ENCODE results near the gene PBRM1. TPM values are rescaled to one million over a fixed set of nuclear protein-coding genes. Genes with fewer than 3 reads are reported as not detected.

PBRM1 gene
- total RNA-seq, 2 donors from 2014 or later = 73.4 to 78.5 TPM

GRCh38 chr3:52533623-52534280, 152.0 kb downstream of the PBRM1 start, which contains the start of gene NT5DC2:
Gene NT5DC2, minus strand, starts transcription at chr3:52533857. Its CDS starts 120 bp downstream, at chr3:52533737.
- Histone ChIP-seq H3K27me3 (ENCODE audit: control insufficient read depth, insufficient read depth, low read length, poor library complexity, severe bottlenecking) (no peaks in the 10 kb centered on the region), H3K9me3 (ENCODE audit: control insufficient read depth, low read length) (no peaks in the 10 kb centered on the region), H3K4me1 (ENCODE audit: control insufficient read depth, insufficient read depth, low read length) (peaks cover 5% of the 10 kb centered on the region), H3K27ac (ENCODE audit: low read depth, low read length) (peak within 1 kb of the TSS; percentile 88), H3K36me3 (ENCODE audit: control insufficient read depth, insufficient read depth, low read length) (peaks cover 29% of the 10 kb centered on the region), H3K4me3 (ENCODE audit: low read length) (peak within 1 kb of the TSS; percentile 83), H3K9ac (ENCODE audit: extremely low read depth, low read length, poor library complexity, severe bottlenecking) (peak within 1 kb of the TSS; percentile 75)
- Mint-ChIP-seq H3K9me3 (no peaks in the 10 kb centered on the region), H3K4me1 (peaks cover 19% of the 10 kb centered on the region), H3K27me3 (ENCODE audit: insufficient read depth) (no peaks in the 10 kb centered on the region), H3K4me3 (peak within 1 kb of the TSS; percentile 71), H3K27ac (no peak within 1 kb of the TSS), H3K36me3 (ENCODE audit: low read depth) (peaks cover 12% of the 10 kb centered on the region)
- DNase-seq = peak; percentile 84
- 2 to 7% methylated on average over 14 to 91 of the region's 91 CpGs for WGBS, 2 experiments (ENCODE audit: insufficient coverage in 1 of 2, insufficient read length in 1 of 2)
- TF ChIP-seq CTCF (conservative IDR thresholded peaks at IDR 0.05) = peak; percentile 29

GRCh38 chr3:52532838-52533622, 152.7 kb downstream of the PBRM1 start:
- peaks cover 5% of the 10 kb centered on the region for H3K4me1 ChIP-seq (ENCODE audit: control insufficient read depth, insufficient read depth, low read length)
- Mint-ChIP-seq H3K36me3 (ENCODE audit: low read depth) (peaks cover 10% of the 10 kb centered on the region), H3K27ac (no peak overlapping the region), H3K4me1 (peaks cover 15% of the 10 kb centered on the region), H3K4me3 (peak overlapping the region; percentile 71), H3K9me3 (no peaks in the 10 kb centered on the region), H3K27me3 (ENCODE audit: insufficient read depth) (no peaks in the 10 kb centered on the region)
- H3K4me3 ChIP-seq (ENCODE audit: low read length) = peak overlapping the region; percentile 83
- no peak for TF ChIP-seq CTCF (conservative IDR thresholded peaks at IDR 0.05)
- H3K27me3 ChIP-seq (ENCODE audit: control insufficient read depth, insufficient read depth, low read length, poor library complexity, severe bottlenecking) = no peaks in the 10 kb centered on the region
- H3K9me3 ChIP-seq (ENCODE audit: control insufficient read depth, low read length) = no peaks in the 10 kb centered on the region
- H3K27ac ChIP-seq (ENCODE audit: low read depth, low read length) = peak overlapping the region; percentile 88
- peak overlapping the region; percentile 75 for H3K9ac ChIP-seq (ENCODE audit: extremely low read depth, low read length, poor library complexity, severe bottlenecking)
- 1% methylated on average over 26 to 78 of the region's 78 CpGs for WGBS, 2 experiments (ENCODE audit: insufficient coverage in 1 of 2, insufficient read length in 1 of 2)
- H3K36me3 ChIP-seq (ENCODE audit: control insufficient read depth, insufficient read depth, low read length) = peaks cover 35% of the 10 kb centered on the region
- peak; percentile 83 for DNase-seq

GRCh38 chr3:52532517-52532837, 153.2 kb downstream of the PBRM1 start:
- no peak for DNase-seq
- peaks cover 5% of the 10 kb centered on the region for H3K4me1 ChIP-seq (ENCODE audit: control insufficient read depth, insufficient read depth, low read length)
- no peaks in the 10 kb centered on the region for H3K27me3 Mint-ChIP-seq (ENCODE audit: insufficient read depth)
- no peaks in the 10 kb centered on the region for H3K9me3 ChIP-seq (ENCODE audit: control insufficient read depth, low read length)
- peaks cover 14% of the 10 kb centered on the region for H3K36me3 Mint-ChIP-seq (ENCODE audit: low read depth)
- H3K36me3 ChIP-seq (ENCODE audit: control insufficient read depth, insufficient read depth, low read length) = peaks cover 40% of the 10 kb centered on the region
- no peaks in the 10 kb centered on the region for H3K9me3 Mint-ChIP-seq
- peak overlapping the region; percentile 83 for H3K4me3 ChIP-seq (ENCODE audit: low read length)
- WGBS, 2 experiments (ENCODE audit: insufficient coverage in 1 of 2, insufficient read length in 1 of 2) = 39 to 43% methylated on average over 1 to 5 of the region's 5 CpGs
- peak overlapping the region; percentile 35 for H3K27ac Mint-ChIP-seq
- no peaks in the 10 kb centered on the region for H3K27me3 ChIP-seq (ENCODE audit: control insufficient read depth, insufficient read depth, low read length, poor library complexity, severe bottlenecking)
- peaks cover 10% of the 10 kb centered on the region for H3K4me1 Mint-ChIP-seq
- H3K9ac ChIP-seq (ENCODE audit: extremely low read depth, low read length, poor library complexity, severe bottlenecking) = peak overlapping the region; percentile 75
- peak overlapping the region; percentile 88 for H3K27ac ChIP-seq (ENCODE audit: low read depth, low read length)
- peak overlapping the region; percentile 71 for H3K4me3 Mint-ChIP-seq
- no peak for TF ChIP-seq CTCF (conservative IDR thresholded peaks at IDR 0.05)

Data from endodermal cell (in vitro differentiated cells).